Body of pancreas (tissue), 4 donors: ENCODE results near the gene CDCA3.

Experiments used
- POLR2A ChIP-seq, 3 donors: fragments of 450-650 bp; IDR thresholded peaks; one replicate each; pipeline ENCODE4 v1.6.1; 2016; ENCODE audit warnings: antibody characterized with exemption in 3 of 3, mild to moderate bottlenecking in 2 of 3
- TF ChIP-seq, protein P1 (sequence below), 7 experiments: fragments of 450-650 bp in 4 of 7; fragments of 200-600 bp in 3 of 7; sonication (generic) in 3 of 7; IDR thresholded peaks; one replicate each; pipeline ENCODE4 v1.5.1; 2016 to 2019; ENCODE audit warnings: antibody characterized with exemption in 7 of 7

GRCh38 chr12:6884539-6884938 lies 33.5 kb upstream of the CDCA3 start:
- TF ChIP-seq, protein P1, sequence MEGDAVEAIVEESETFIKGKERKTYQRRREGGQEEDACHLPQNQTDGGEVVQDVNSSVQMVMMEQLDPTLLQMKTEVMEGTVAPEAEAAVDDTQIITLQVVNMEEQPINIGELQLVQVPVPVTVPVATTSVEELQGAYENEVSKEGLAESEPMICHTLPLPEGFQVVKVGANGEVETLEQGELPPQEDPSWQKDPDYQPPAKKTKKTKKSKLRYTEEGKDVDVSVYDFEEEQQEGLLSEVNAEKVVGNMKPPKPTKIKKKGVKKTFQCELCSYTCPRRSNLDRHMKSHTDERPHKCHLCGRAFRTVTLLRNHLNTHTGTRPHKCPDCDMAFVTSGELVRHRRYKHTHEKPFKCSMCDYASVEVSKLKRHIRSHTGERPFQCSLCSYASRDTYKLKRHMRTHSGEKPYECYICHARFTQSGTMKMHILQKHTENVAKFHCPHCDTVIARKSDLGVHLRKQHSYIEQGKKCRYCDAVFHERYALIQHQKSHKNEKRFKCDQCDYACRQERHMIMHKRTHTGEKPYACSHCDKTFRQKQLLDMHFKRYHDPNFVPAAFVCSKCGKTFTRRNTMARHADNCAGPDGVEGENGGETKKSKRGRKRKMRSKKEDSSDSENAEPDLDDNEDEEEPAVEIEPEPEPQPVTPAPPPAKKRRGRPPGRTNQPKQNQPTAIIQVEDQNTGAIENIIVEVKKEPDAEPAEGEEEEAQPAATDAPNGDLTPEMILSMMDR (IDR thresholded peaks at IDR 0.05) = no peak
- TF ChIP-seq POLR2A (IDR thresholded peaks at IDR 0.05) = no peak
